Raji (cell line): ENCODE results near the gene PRKCE.

Experiments used
- POLR2A ChIP-seq: IDR thresholded peaks from 2 replicates; pipeline ENCODE4 v1.6.1; 2011; ENCODE audit warnings: low read depth, low read length, control low read depth; ENCODE audit not compliant: insufficient read depth

Gene PRKCE

DNA sequence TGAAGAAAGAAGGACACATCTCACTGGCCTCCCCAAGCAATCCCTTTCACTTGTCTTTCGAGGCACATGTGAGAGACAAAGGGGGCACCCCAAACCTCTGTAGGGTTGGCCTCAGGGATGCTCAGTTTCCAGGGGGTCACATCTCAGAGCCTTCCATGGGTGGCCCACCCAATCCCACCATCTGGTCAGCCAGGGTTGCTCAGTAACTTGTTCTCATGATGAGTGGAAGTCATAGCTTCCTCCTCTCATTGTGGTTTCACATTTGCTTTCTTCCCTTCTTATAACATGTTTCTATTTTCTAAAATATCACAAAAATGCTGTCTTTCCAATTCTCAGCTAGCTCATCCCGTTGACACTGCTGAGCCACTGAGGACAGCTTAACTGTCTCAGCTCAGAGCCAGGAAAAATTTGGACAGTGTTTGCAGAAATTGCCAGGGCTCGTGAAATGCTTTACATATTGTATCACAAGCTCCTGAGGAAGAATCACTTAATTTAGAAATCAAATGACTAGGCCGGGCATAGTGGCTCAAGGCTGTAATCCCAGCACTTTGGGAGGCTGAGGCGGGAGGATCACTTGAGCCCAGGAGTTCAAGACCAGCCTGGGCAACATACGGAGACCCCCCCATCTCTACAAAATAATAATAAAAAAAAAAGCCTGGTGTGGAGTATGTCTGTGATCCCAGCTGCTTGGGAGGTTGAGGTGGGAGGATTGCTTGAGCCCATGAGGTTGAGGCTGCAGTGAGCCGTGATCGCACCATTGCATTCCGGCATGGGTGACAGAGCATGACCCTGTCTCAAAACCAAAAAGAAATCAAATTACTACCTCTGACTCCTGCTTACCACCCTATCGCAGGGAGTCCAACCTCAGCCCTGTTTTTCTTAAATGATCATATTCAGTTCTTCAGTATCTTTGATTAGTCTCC, 129.3 kb downstream of the PRKCE start:
- no peak for TF ChIP-seq POLR2A

DNA sequence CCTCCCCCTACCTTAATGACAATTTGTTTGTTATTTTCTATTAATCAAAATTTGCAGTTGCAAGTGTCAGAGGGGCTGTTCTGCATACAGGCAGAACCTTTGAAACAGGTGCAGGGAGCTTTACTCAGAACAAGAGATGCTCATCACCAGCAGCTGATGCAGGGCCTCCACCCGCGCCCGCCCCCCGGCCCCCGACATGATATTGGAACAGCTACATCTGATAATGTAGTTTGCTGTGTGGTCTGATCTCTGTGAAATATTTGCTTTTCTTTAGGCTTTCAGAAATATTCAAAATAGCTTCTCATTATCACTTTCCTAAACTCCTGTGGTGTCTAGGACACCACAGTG, 130.0 kb downstream of the PRKCE start:
- TF ChIP-seq POLR2A: no peak

DNA sequence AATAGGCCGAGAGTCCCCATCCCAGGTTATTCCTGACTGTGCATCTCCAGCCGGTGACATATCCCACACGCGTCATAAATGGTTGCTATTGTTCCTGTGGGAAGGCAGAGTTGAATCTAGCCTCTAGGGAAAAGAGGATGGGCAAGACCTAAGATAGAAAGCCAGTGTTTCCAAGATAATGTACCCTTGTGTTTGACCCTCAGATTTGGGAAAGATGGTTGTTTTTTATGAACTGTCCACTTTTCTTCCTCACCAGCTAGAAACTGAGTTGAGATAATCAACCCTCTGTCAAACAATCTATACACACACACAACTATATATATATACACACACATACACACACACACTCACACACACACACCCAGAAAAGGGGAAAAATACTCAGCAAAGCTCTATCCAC, 131.0 kb downstream of the PRKCE start:
- TF ChIP-seq POLR2A: no peak

DNA sequence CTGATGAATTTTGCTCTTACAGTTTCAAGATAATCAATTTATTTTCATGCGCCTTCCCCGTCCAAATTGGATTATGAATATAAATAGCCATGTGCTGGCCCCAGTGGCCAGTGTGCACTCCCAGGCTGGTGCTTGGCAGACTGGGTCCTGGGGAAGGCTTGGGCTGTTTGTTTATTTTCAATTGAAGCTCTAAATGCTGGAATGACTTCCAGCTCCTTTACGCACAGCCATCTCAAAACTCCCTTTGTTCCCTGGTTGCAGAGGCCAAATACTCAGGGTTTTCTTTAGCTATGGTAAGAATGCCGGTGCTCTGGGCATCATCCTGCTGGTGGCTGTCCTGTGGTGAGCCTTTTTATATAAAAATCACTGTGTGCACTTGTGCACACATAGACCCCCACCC, 131.5 kb downstream of the PRKCE start:
- TF ChIP-seq POLR2A: no peak

DNA sequence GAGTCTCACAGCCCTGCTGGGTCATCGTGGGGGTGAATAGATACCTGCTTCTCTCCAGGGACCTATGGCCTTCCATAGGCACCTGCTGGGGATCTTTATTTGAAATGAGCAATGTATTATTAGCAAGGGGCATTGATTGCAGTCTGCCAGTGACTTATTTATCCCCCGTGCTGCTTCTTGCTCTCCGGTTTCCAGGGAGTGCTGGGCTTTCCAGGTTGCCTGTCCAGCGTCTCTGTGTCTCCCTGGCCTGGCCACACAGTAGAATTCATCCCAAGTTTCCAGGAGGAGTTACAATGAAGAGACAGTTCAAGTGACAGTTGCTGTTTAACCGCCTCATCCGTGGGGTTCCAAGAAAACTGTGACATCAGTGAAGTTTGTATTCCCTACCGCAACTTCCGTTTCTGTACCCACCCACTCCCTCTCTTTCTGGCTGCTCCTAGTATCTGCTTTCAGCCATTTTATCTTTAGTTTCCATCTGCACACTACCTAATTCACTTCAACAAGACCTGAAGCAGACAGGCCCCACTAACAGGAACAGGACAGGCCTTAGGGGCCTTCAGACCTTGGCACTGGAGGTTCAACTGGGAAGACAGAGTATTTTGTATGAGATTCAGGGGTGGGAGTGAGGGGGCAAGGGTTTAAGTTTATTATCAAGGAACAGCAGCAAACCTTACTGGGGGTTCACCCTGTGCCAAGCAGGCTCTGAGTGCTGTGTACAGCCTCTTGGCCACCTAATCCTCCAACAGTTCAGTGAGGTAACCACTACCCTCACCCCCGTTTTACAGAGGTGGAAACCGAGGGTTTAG, 134.8 kb downstream of the PRKCE start:
- no peak for TF ChIP-seq POLR2A

DNA sequence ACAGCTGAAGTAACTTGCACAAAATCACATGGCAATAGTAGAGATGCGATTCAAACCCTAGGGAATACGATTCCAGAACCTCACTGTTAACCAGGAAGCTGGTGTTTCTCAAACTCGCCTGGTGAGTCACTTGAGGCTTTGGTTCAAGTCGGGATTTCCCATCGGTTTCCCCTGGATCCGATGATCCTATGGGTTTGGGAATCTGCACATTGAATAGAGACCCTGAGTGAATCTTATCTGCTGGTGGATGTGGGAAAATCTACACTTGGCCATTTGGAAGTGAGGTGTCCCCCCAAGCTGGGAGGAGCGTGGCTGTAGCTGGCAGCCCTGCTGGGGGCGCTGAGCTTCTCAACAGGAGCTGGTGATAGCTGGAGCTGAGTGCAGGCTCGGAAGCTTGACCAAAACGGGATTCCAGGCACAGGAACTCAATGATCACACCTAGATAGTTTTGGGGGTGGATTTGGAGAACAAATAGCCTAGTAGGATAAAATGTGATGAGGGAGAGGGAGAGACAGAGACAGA, 135.4 kb downstream of the PRKCE start:
- TF ChIP-seq POLR2A: no peak

DNA sequence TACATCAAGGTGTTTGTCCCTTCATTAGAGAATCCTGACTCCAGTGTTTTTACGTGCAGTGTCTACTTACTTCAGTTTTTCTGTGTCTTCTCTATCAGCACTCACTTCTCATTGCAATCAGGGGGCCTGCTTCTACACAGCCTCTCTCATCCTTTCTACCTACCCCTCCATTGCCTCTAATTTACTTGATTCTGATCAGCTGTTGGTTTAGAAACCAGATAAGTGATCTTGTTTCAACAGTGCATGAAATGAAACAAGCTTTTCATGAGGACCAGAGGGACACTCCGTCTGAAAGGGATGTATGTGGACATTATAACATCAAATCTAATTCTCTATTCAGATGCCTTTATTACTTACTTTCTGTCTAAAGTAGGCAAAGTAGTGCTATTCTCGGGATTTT, 136.9 kb downstream of the PRKCE start:
- no peak for TF ChIP-seq POLR2A

DNA sequence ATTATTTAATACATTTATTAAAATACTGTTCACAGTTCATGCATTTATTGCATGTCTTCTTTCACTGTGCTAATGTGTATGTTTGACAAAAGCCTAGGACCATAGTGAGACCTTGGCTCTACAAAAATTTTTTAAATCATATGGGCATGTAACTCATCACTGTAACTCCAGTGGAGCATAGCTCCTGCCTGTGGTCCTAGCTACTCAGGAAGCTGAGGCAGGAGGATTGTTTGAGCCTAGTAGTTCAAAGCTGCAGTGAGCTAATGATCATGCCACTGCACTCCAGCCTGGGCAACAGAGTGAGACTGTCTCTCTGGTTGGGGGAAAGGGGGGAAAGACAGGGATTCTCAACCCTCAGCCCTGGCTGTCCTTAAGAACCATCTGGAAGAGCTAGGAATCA, 137.8 kb downstream of the PRKCE start:
- TF ChIP-seq POLR2A: no peak

DNA sequence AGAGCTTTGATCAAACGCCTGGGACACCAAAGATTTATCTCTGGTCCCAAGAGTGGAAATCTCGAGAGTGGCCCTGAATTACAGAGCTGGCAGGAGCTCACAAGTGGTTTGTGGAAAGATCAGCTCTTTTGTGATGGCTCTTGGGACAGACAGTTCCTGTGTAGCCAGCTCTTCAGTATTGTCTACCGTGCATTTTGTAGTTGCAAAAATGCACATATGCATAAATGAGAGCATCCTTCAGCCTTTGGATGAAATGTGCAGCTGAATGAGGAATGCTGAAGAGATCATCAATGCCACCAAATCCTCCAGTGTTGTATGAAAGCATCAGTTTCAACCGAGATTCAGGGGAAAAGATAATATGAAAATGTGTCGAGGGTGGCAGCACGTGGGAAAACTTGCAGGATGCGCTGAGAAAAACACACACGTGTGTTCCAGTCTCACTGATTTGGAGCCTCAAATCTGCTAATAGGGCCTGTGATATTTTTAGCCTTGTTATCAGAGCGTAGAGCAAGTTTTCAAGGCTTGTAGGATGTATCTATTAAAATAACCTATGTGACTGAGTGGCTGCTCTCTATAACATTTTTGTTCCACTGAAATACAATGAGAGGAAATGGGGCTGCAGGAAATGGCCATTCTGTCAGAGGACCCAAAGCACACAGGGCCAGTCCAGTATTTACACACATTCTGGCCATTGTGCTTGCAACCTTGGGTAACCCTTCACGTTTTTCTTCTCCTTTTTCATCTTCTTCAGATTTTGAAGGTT, 138.7 kb downstream of the PRKCE start:
- TF ChIP-seq POLR2A: no peak

DNA sequence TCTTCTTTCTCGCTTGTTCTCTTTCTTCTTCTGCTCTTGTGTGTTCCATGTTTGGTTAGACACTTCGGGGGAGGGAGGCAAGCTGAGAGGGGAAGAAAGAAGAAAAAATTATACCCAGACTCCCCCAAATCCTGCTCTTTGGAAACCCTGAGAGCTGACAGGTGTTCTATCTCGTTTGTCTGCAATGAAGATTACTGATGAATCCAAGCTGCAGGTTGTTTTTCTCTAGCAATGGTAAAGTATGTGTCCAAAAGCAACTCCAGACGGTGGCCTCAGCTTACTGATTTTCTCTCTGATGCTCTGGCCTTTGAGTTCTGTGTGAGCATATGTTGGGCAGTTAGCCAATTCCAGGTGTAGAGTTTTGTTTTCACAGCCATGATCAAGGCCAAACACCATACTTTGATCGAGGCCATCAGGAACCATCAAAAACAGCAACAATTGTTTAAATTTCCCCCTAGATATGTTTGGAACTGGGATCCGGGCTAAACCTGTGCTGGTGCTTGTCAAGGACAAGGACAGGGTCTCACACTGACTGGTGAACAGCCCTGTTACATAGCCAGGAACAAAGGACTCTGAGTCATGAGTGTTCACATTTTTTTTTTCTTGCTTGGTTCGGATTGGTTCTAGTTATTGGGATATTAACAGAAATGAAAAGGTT, 142.0 kb downstream of the PRKCE start:
- TF ChIP-seq POLR2A: no peak

DNA sequence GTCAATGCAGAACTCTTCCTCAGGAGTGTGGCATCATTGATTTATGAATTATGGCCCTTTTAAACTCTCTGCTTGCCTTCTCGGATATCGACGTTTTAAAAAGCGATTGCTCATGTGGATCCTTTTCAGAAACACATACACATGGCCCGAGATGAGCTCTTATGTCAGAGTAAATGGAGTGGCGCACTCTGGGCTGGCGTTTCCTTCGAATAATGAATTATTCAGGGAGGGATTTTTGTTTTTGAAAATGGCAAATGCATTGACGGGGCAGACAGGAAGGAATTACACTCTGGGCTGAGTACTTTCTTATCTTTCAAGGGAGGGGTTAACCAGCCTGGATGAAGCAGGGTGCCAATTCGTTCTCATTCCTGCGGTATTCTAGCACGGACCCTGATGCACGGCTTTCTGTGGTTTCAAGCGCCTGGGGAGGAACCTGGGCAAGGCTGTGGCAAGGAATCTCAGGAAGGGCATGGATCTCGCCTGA, 142.7 kb downstream of the PRKCE start:
- no peak for TF ChIP-seq POLR2A

DNA sequence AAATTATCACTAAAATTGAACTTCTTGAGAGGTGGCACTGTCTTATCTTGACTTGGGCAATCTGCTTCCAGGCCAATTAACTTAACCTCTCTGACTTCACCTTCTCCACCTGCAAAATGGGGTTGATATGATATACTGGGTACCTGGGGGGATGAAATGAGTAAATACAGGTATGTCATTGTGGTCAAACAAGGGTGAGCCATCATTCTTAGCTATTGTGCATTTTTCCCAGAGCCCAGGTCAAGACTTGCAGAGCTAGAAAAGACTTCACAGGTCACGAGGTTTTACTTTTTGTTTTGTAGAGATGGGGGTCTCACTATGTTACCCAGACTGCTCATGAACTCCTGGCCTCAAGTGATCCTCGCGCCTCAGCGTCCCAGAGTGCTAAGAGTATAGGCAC, 145.0 kb downstream of the PRKCE start:
- TF ChIP-seq POLR2A: no peak

DNA sequence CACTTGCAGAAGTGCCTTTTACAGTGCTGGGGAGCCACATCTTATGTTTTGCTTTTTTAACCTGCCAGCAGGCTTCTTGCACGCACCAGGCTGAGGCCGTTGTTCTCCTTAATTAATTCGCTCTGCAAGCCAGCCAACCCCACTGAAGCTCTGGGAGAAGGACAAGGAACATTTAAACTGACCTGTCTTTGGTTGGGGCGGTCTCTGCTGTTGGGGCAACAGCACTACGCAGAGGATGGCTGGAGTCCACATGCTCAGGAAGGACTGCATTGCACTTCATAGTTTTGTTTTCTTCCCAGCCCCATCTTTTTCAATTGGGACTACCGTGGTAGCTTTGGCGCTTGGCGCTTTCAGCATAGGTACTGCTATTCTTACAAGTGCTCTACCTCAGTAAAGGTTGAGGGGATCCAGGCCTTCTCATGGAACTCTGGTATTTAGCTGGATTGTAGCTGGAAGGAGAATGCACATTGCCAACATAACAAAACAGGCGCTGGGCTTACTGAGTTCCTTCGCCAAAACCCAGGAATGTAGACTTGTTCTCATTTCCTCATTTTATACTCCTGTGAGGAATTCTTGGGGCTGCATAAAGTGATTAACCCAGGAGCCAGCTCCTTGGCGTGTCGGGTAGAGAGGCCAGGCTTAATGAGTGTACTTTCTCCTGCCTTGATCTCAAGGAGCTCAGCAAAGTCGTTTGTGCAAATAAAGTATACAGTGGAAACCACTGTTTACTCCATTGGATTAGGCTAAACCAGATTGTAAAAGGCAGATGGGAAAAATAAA, 146.2 kb downstream of the PRKCE start:
- TF ChIP-seq POLR2A: no peak
